Activated CD4-positive, alpha-beta memory T cell treated with anti-CD3 and anti-CD28 coated beads, Interleukin-2, amount 10 ng/mL, durations not matched to agents 7 days and 5 days (primary cell): ENCODE results near the gene SMYD5. TPM values are rescaled to one million over a fixed set of nuclear protein-coding genes. Genes with fewer than 3 reads are reported as not detected.

Experiments
- CTCF ChIA-PET: fragments of 350-600 bp; sonication (Branson Sonifier 250); formaldehyde crosslinking; loops from one replicate; lab custom pipeline; 2021; ENCODE audit warnings: antibody characterized with exemption, inconsistent platforms; lab: Charles Lee
- POLR2A ChIA-PET: fragments of 350-600 bp; sonication (Branson Sonifier 250); formaldehyde crosslinking; loops from one replicate; lab custom pipeline; 2021; ENCODE audit warnings: antibody characterized with exemption; lab: Charles Lee
- DNase-seq: peaks from one replicate; pipeline ENCODE4 v3.0.0-alpha.2; 2020
- H3K27ac Mint-ChIP-seq: one replicate; pipeline ENCODE4 v1.8.0; 2021; ENCODE audit warnings: mild to moderate bottlenecking, mixed read lengths
- H3K27me3 Mint-ChIP-seq: one replicate; pipeline ENCODE4 v1.8.0; 2021; ENCODE audit warnings: mixed read lengths
- H3K36me3 Mint-ChIP-seq: one replicate; pipeline ENCODE4 v1.8.0; 2021; ENCODE audit warnings: low read depth, mixed read lengths
- H3K4me1 Mint-ChIP-seq: one replicate; pipeline ENCODE4 v1.8.0; 2021; ENCODE audit warnings: mixed read lengths
- H3K4me3 Mint-ChIP-seq: one replicate; pipeline ENCODE4 v1.8.0; 2021; ENCODE audit warnings: mild to moderate bottlenecking, mixed read lengths
- H3K9me3 Mint-ChIP-seq: one replicate; pipeline ENCODE4 v1.8.0; 2021; ENCODE audit warnings: mixed read lengths
- total RNA-seq, 2 experiments: library from RNA; stranded (reverse); gene quantifications; one replicate each; pipeline ENCODE4 v1.2.3, GENCODE V29; 2021

Gene SMYD5
- total RNA-seq, 2 experiments from 2014 or later = 8.9 to 14.3 TPM

DNA sequence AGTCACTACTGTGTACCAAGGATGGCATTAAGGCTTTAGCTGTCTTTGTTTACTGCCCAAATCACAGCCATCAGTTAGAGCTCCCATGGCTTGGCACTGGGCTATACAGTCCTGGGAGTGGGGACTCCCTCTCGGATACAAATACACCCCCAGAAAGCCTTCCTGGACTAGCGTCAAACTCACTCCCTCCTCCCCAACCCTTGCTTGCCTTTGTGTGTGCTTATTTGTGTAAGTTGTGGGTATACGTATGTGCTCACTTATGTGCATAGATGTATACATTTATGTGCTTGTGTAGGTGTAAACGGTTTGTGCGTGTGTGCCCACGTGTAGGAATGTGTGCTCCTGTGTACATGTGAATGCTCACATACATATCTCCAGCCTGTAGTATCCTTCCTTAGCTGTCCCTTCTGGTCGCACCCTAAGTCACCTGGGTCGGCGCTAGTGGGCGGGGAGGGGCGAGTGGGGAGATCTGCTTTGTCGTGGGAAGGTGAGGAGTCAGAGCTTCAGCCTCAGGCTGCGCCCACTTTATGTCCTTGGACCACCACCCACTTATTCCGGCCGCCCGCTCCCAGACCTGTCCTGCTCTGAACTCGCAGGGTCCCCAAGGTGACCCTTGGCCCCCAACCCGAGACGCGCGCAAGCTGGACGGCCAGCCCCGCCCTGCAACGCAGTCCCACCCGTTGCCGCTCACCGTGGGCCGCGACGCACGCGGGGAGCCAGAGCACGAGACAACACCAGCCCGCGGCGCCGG lies 18.5 kb downstream of the SMYD5 start:
- H3K4me1 Mint-ChIP-seq = peaks cover 32% of the 10 kb centered on the region
- H3K9me3 Mint-ChIP-seq = no peaks in the 10 kb centered on the region
- peaks cover 12% of the 10 kb centered on the region for H3K36me3 Mint-ChIP-seq
- peak; percentile 50 for DNase-seq
- H3K27me3 Mint-ChIP-seq = no peaks in the 10 kb centered on the region
- peak overlapping the region; percentile 53 for H3K27ac Mint-ChIP-seq
- POLR2A ChIA-PET = interaction anchor here (0.8 to 3.8 kb wide), 18 partner anchors 9 to 966 kb away, joined by 3 to 25 read pairs (median 7); partner anchors contain the start of genes ALMS1, FBXO41, MTHFD2 and SFXN5
- H3K4me3 Mint-ChIP-seq = peak overlapping the region; percentile 86
- CTCF ChIA-PET = interaction anchor here (0.6 to 8.0 kb wide), 8 partner anchors 12 to 153 kb away, joined by 3 to 50 read pairs (median 6); partner anchors contain the start of genes ALMS1 and SMYD5

DNA sequence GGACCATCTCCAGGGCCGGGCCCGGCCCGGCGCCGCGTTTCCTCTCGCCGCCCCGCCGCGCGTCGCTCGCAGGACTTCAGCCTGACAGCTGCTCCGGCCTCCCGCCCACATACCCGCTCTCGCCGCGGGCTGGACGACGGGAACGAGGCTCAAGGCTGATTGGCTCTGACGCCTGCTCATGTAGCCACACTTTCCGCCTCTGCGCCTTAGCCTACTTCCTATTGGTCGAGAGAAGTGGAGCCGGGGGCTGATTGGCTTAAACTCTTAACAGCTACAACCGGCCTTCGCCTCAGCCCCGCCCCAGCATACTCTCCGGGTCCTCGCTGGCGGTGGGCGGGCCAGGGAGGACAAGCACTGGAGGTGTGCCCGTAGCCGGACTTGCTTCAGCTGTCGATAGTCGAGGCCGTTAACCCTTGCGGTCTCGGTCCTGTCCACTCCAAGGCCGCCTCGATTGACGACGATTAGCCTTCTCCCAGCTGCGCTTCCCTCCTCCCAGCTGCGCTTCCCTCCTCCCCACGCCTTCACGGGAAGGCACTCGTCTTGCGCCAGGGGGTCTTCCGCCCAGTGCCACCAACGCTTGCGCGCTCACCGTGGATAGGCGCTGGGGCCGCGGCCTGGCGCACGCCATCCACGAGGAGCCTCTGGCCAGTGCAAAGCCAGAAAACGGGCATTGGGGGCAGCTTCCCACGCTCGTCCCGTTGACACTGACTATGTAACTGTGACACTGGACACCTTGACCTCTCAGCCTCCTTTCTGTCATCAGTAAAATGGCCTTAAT lies 19.3 kb downstream of the SMYD5 start, which contains the start of gene PRADC1:
TSS of gene PRADC1 (minus strand) at position 86 of the 778 bp plus-strand sequence. CDS start at position 7, 79 bp downstream.
- H3K4me3 Mint-ChIP-seq = peak within 1 kb of the TSS; percentile 86
- H3K36me3 Mint-ChIP-seq = peaks cover 16% of the 10 kb centered on the region
- ChIA-PET POLR2A (interaction anchor here (0.5 to 3.8 kb wide), 28 partner anchors 9 to 1234 kb away, joined by 3 to 25 read pairs (median 6); partner anchors contain the start of genes ALMS1, DGUOK, FBXO41 and MTHFD2), CTCF (interaction anchor here (0.6 to 8.0 kb wide), 10 partner anchors 8 to 152 kb away, joined by 3 to 50 read pairs (median 4); partner anchors contain the start of genes ALMS1 and SMYD5)
- DNase-seq = peak; percentile 97
- H3K4me1 Mint-ChIP-seq = peaks cover 35% of the 10 kb centered on the region
- no peaks in the 10 kb centered on the region for H3K27me3 Mint-ChIP-seq
- peak within 1 kb of the TSS; percentile 75 for H3K27ac Mint-ChIP-seq
- H3K9me3 Mint-ChIP-seq = no peaks in the 10 kb centered on the region

DNA sequence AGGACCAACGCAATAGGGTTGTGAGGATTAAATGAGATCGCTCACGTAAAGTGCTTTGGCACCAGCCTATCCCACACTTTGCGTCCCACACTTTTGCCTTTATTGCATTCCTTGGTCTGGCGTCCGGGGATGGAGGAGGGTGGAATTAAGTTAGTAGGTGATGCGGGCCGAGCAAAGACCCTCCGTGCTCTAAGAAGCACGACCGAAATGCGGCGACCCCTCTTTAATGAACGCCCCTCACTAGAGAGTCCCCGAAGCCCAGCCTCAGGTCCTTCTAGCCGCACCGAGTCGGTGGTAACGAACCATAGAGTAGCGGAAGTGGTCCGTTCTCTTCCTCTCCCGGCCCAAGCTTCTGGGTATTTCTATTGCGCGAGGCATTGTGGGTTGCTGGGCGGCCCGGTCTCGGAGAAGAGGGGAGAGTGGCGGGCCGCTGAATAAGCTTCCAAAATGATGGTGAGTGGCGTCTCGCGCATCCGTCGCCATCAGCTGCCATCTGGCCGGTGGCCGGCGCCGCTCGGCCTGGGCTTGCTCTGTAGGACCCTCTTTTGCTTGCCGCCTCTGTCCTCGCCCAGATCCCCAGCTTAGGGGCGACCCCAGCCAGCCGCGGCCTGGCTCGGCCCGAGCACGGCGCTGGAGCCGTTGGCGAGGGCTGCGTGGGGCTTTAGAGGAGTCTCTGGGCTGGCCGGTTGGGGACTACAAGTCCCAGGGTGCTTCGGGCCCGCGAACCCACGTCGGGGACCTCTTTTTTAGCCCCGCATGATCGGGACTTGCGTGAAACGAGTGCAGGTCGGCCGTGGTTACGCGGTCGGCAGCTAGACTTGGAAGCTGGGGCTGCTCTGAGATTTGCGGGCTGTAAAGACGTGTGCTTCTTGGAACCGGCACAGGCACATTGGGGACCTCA lies 20.1 kb downstream of the SMYD5 start, which contains the start of gene CCT7:
TSS of gene CCT7 (plus strand) at position 377 of the 901 bp plus-strand sequence. CDS start at position 448, 71 bp downstream.
- H3K4me1 Mint-ChIP-seq = peaks cover 42% of the 10 kb centered on the region
- peaks cover 20% of the 10 kb centered on the region for H3K36me3 Mint-ChIP-seq
- ChIA-PET CTCF (interaction anchor here (0.7 to 8.0 kb wide), 9 partner anchors 9 to 152 kb away, joined by 3 to 50 read pairs (median 7); partner anchors contain the start of genes ALMS1 and SMYD5), POLR2A (interaction anchor here (0.5 to 3.8 kb wide), 23 partner anchors 10 to 1234 kb away, joined by 3 to 25 read pairs (median 9); partner anchors contain the start of genes ALMS1, DGUOK, FBXO41 and SFXN5)
- no peaks in the 10 kb centered on the region for H3K27me3 Mint-ChIP-seq
- H3K9me3 Mint-ChIP-seq = no peaks in the 10 kb centered on the region
- peak within 1 kb of the TSS; percentile 75 for H3K27ac Mint-ChIP-seq
- H3K4me3 Mint-ChIP-seq = peak within 1 kb of the TSS; percentile 86
- DNase-seq = peak; percentile 89

DNA sequence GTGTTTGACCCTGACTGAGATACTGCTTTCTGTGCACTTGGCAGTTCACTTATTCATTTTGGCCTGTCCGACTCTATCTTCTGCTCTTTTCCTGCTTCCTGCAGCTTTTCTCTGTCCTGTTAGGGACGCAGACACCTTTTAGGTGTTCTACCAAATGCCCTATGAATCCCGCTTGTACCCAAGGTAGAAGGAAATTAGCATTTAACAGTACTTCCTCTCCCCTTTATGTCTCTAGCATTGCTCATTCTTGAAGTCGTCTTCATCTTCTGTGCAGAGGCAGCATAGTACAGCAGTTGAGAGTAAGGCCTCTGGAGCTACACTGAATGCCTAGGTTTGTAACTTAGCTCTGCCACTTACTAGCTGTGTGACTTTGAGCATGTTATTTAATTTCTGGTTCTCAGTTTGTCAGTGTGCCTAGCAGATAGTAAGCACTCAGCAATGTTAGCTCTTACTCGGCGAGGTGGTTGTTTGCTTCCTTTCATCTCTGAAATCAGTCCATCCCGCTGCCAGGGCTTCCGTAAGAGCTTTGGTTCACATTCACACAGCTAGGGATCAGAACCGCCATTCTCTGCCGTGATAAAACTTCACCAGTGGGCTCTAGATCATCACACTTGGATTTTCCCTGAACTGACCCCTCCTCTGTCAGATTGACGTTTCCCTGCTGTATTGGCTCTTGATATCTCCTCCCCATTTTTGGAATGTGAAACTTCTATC lies 21.4 kb downstream of the SMYD5 start:
- ChIA-PET CTCF (interaction anchor here (0.6 to 8.0 kb wide), 6 partner anchors 23 to 58 kb away, joined by 3 to 50 read pairs (median 4); partner anchors contain the start of gene SMYD5), POLR2A (interaction anchor here (0.8 to 3.8 kb wide), 13 partner anchors 9 to 502 kb away, joined by 3 to 25 read pairs (median 11); partner anchors contain the start of genes ALMS1, SFXN5, SMYD5 and TPRKB)
- H3K4me1 Mint-ChIP-seq = peaks cover 50% of the 10 kb centered on the region
- H3K4me3 Mint-ChIP-seq = peak overlapping the region; percentile 86
- no peak for DNase-seq
- H3K36me3 Mint-ChIP-seq = peaks cover 30% of the 10 kb centered on the region
- peak overlapping the region; percentile 75 for H3K27ac Mint-ChIP-seq
- no peaks in the 10 kb centered on the region for H3K9me3 Mint-ChIP-seq
- no peaks in the 10 kb centered on the region for H3K27me3 Mint-ChIP-seq

- no peaks in the 10 kb centered on the region for H3K27me3 Mint-ChIP-seq
- DNase-seq = no peak
- no peaks in the 10 kb centered on the region for H3K9me3 Mint-ChIP-seq
- no peak overlapping the region for H3K27ac Mint-ChIP-seq
- H3K36me3 Mint-ChIP-seq = peaks cover 38% of the 10 kb centered on the region
- ChIA-PET POLR2A (interaction anchor here (1.0 kb wide), 1 partner anchor 20 kb away, joined by 3 read pairs; no protein-coding TSS in a partner anchor), CTCF (interaction anchor here (2.4 to 8.0 kb wide), 3 partner anchors 10 to 53 kb away, joined by 6 to 50 read pairs (median 15); partner anchors contain the start of gene SMYD5)
- no peak overlapping the region for H3K4me3 Mint-ChIP-seq
- peaks cover 45% of the 10 kb centered on the region for H3K4me1 Mint-ChIP-seq
These were observed 23.1 kb downstream of the SMYD5 start for GRCh38 chr2:73237168-73237567.

DNA sequence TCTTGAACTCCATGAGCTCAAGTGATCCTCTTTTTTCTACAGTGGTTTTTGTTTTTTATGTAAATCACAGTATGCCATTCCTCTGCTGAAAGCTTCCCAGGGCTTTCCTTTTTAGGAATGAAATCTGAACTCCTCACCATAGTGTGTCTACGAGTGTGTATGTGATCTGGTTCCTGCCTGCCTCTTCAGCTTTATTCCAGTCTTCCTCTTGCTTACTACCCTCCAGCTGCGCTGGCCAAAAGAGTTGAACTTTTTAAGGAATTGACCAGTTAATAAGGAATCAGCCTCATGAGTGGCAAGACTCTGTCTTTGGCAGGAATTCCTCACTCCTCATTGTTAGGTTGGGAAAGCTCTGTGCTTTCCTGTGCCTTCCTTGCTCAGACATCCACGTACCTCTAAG lies 24.1 kb downstream of the SMYD5 start:
- ChIA-PET CTCF (interaction anchor here (1.6 to 2.4 kb wide), 2 partner anchors 9 to 25 kb away, joined by 6 to 8 read pairs; no protein-coding TSS in a partner anchor), POLR2A (no interaction called here)
- H3K4me1 Mint-ChIP-seq = peaks cover 45% of the 10 kb centered on the region
- DNase-seq = no peak
- H3K36me3 Mint-ChIP-seq = peaks cover 43% of the 10 kb centered on the region
- no peak overlapping the region for H3K27ac Mint-ChIP-seq
- no peaks in the 10 kb centered on the region for H3K27me3 Mint-ChIP-seq
- no peak overlapping the region for H3K4me3 Mint-ChIP-seq
- no peaks in the 10 kb centered on the region for H3K9me3 Mint-ChIP-seq

DNA sequence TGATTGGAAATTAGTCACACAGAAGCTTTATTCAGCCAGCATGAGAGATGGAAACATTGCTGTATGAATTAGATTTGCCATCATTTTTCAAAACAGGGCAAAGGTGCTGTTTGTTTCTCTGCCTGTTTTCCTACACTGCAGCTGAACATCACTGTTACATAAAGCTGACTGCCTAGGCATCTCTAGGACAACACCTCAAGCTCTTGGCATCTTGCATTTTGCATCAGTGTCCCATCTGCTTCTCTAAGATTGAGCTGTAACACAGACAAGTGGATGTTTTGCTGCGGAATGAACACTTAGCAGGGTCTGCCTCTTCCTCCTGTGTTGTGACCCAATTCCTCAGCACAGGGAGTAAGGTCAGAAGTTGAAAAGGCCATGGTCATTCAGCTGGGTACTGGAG lies 24.9 kb downstream of the SMYD5 start:
- CTCF ChIA-PET = interaction anchor here (1.6 to 2.4 kb wide), 2 partner anchors 8 to 26 kb away, joined by 6 to 8 read pairs; no protein-coding TSS in a partner anchor
- Mint-ChIP-seq H3K4me1 (peaks cover 50% of the 10 kb centered on the region), H3K4me3 (no peak overlapping the region), H3K36me3 (peaks cover 49% of the 10 kb centered on the region), H3K9me3 (no peaks in the 10 kb centered on the region), H3K27ac (no peak overlapping the region), H3K27me3 (no peaks in the 10 kb centered on the region)
- no peak for DNase-seq
- POLR2A ChIA-PET = no interaction called here

DNA sequence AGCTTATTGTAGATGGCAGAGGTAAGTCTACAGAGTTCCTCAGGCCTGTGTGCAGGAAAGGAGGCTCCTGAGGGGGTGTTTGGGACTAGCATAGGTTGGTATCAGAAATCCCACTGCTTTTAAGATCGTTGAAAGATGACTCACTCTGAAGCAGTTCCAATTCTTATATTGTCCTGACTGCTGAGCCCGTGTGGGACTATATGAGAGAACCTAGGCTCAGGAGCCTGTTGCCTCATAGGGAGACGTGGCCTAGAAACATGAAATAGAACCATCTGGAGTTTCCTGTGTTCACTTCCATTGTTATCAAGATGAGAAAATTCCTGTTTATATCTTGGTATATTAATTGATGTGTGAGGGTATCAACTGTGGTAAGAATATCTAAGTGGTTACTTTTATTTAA lies 25.7 kb downstream of the SMYD5 start:
- H3K27ac Mint-ChIP-seq = no peak overlapping the region
- peaks cover 56% of the 10 kb centered on the region for H3K36me3 Mint-ChIP-seq
- DNase-seq = no peak
- no peaks in the 10 kb centered on the region for H3K27me3 Mint-ChIP-seq
- POLR2A ChIA-PET = no interaction called here
- CTCF ChIA-PET = interaction anchor here (1.6 to 2.4 kb wide), 2 partner anchors 7 to 27 kb away, joined by 6 to 8 read pairs; no protein-coding TSS in a partner anchor
- H3K4me3 Mint-ChIP-seq = no peak overlapping the region
- H3K9me3 Mint-ChIP-seq = no peaks in the 10 kb centered on the region
- peaks cover 58% of the 10 kb centered on the region for H3K4me1 Mint-ChIP-seq

GRCh38 chr2:73243884-73244570 lies 30.0 kb downstream of the SMYD5 start:
- Mint-ChIP-seq H3K36me3 (peaks cover 70% of the 10 kb centered on the region), H3K9me3 (no peaks in the 10 kb centered on the region)
- CTCF ChIA-PET = interaction anchor here (0.9 to 1.3 kb wide), 3 partner anchors 10 to 45 kb away, joined by 3 to 4 read pairs (median 3); partner anchors contain the start of gene CCT7

GRCh38 chr2:73244580-73244979 lies 30.5 kb downstream of the SMYD5 start:
- ChIA-PET CTCF (interaction anchor here (0.9 to 1.3 kb wide), 3 partner anchors 10 to 45 kb away, joined by 3 to 4 read pairs (median 3); partner anchors contain the start of gene CCT7), POLR2A (interaction anchor here (2.1 to 3.4 kb wide), 2 partner anchors 10 to 31 kb away, joined by 5 to 25 read pairs; partner anchors contain the start of genes CCT7 and PRADC1)

More at GRCh38 chr2:73243884-73244570, 30.0 kb downstream of the SMYD5 start:
- Mint-ChIP-seq H3K27me3 (no peaks in the 10 kb centered on the region), H3K4me1 (peaks cover 30% of the 10 kb centered on the region), H3K4me3 (no peak overlapping the region), H3K27ac (peak overlapping the region; percentile 33)
- POLR2A ChIA-PET = interaction anchor here (2.1 to 3.4 kb wide), 2 partner anchors 10 to 31 kb away, joined by 5 to 25 read pairs; partner anchors contain the start of genes CCT7 and PRADC1
- no peak for DNase-seq

More at GRCh38 chr2:73244580-73244979, 30.5 kb downstream of the SMYD5 start:
- Mint-ChIP-seq H3K4me1 (peaks cover 24% of the 10 kb centered on the region), H3K27me3 (no peaks in the 10 kb centered on the region), H3K9me3 (no peaks in the 10 kb centered on the region), H3K4me3 (no peak overlapping the region), H3K36me3 (peaks cover 70% of the 10 kb centered on the region), H3K27ac (peak overlapping the region; percentile 33)
- DNase-seq = no peak
